Esophagus muscularis mucosa (tissue), 4 donors: ENCODE measurements around the gene CHST5. TPM values are rescaled to one million over a fixed set of nuclear protein-coding genes. Genes with fewer than 3 reads are reported as not detected.

Experiments
- DNase-seq: peaks from one replicate; pipeline ENCODE4 v3.0.0-alpha.2; 2017; ENCODE audit errors: extremely low spot score
- H3K27ac ChIP-seq, 4 donors: fragments of 200-600 bp; sonication (generic); replicated peaks in 1 of 4; 1 replicate in 3 of 4; 2 replicates in 1 of 4; pipeline ENCODE4 v1.5.1; 2016 to 2019; ENCODE audit warnings: mild to moderate bottlenecking in 1 of 4
- H3K27me3 ChIP-seq, 4 donors: fragments of 200-600 bp; sonication (generic); one replicate each; pipeline versions ENCODE4 v1.5.1 to v1.6.0; 2016 to 2019
- H3K36me3 ChIP-seq, 4 donors: fragments of 200-600 bp; sonication (generic); one replicate each; pipeline ENCODE4 v1.5.1; 2016 to 2019
- H3K4me1 ChIP-seq, 4 donors: fragments of 200-600 bp; sonication (generic); one replicate each; pipeline ENCODE4 v1.5.1; 2016 to 2019
- H3K4me3 ChIP-seq, 4 donors: fragments of 200-600 bp; sonication (generic); 1 replicate in 2 of 4; 2 replicates in 2 of 4; pipeline ENCODE4 v1.5.1; 2016 to 2019; ENCODE audit warnings: mild to moderate bottlenecking in 4 of 4, moderate library complexity in 1 of 4
- H3K9me3 ChIP-seq, 4 donors: fragments of 200-600 bp; sonication (generic); 1 replicate in 3 of 4; 2 replicates in 1 of 4; pipeline ENCODE4 v1.5.1; 2016 to 2019
- CTCF ChIP-seq, 3 experiments: fragments of 200-600 bp in 2 of 3; fragments of 450-650 bp in 1 of 3; sonication (generic) in 2 of 3; IDR thresholded peaks; one replicate each; pipeline ENCODE4 v1.5.1; 2017 to 2019; ENCODE audit warnings: antibody characterized with exemption in 3 of 3, mild to moderate bottlenecking in 2 of 3, moderate library complexity in 1 of 3
- EP300 ChIP-seq: sonication (generic); formaldehyde crosslinking; IDR thresholded peaks from one replicate; pipeline ENCODE4 v1.6.1; 2017; ENCODE audit warnings: antibody characterized with exemption
- POLR2A ChIP-seq: fragments of 450-650 bp; IDR thresholded peaks from one replicate; pipeline ENCODE4 v1.6.1; 2017; ENCODE audit warnings: antibody characterized with exemption, moderate library complexity, mild to moderate bottlenecking, low read depth
- POLR2AphosphoS5 ChIP-seq, 2 donors: sonication (generic); formaldehyde crosslinking; IDR thresholded peaks; one replicate each; pipeline ENCODE4 v1.6.1; 2017; ENCODE audit warnings: antibody characterized with exemption in 2 of 2
- WGBS: methylation state at CpG from one replicate; pipeline ENCODE4 v1.1.5; 2018; 5-methylcytosine and 5-hydroxymethylcytosine counted together
- intact Hi-C: fragments of 100-400 bp; cut with DNase I; formaldehyde crosslinking; loops from one replicate; pipeline ENCODE4 v1.15.1; 2023
- total RNA-seq, 4 donors: library from RNA; depleted of rRNA; stranded (reverse); fragments of >200 nt; gene quantifications; one replicate each; pipeline versions ENCODE4 v1.1.0 to v1.2.1, GENCODE V29; 2016

Gene CHST5
- total RNA-seq, 4 donors from 2014 or later = not detected

GRCh38 chr16:75559564-75560372 is 23.9 kb upstream of the CHST5 start:
- H3K9me3 ChIP-seq = no peaks in the 10 kb centered on the region
- intact Hi-C loops = loop anchor here (10.0 kb wide), 1 partner anchor 85 kb away; the partner anchor contains the start of genes KARS1 and TERF2IP
- TF ChIP-seq CTCF (IDR thresholded peaks at IDR 0.05) (no peak), POLR2AphosphoS5 (IDR thresholded peaks at IDR 0.05) (no peak), EP300 (no peak), POLR2A (no peak)
- H3K27me3 ChIP-seq = no peaks in the 10 kb centered on the region
- 64% methylated on average over 10 of the region's 10 CpGs for whole genome bisulfite sequencing
- no peak overlapping the region for H3K4me3 ChIP-seq
- H3K4me1 ChIP-seq = peaks cover 8 to 18% (median 15%) of the 10 kb centered on the region in 4 donors
- no peak overlapping the region for H3K27ac ChIP-seq
- no peak for DNase-seq
- H3K36me3 ChIP-seq = no peaks in the 10 kb centered on the region

- no peaks in the 10 kb centered on the region for H3K9me3 ChIP-seq
- WGBS = 82% methylated on average over 2 of the region's 2 CpGs
- no peak overlapping the region for H3K27ac ChIP-seq
- H3K36me3 ChIP-seq = no peaks in the 10 kb centered on the region
- peaks cover 8 to 25% (median 19%) of the 10 kb centered on the region in 4 donors for H3K4me1 ChIP-seq
- no peak for DNase-seq
- TF ChIP-seq EP300 (no peak), POLR2A (no peak), POLR2AphosphoS5 (IDR thresholded peaks at IDR 0.05) (no peak), CTCF (IDR thresholded peaks at IDR 0.05) (no peak)
- no peak overlapping the region for H3K4me3 ChIP-seq
- intact Hi-C loops = loop anchor here (10.0 kb wide), 1 partner anchor 86 kb away; the partner anchor contains the start of genes KARS1 and TERF2IP
- no peaks in the 10 kb centered on the region for H3K27me3 ChIP-seq
These were observed 23.0 kb upstream of the CHST5 start for GRCh38 chr16:75558846-75559401.

GRCh38 chr16:75556431-75556950 is 20.6 kb upstream of the CHST5 start:
- intact Hi-C loops = loop anchor here (10.0 kb wide), 1 partner anchor 88 kb away; the partner anchor contains the start of genes KARS1 and TERF2IP
- Histone ChIP-seq H3K9me3 (no peaks in the 10 kb centered on the region), H3K4me1 (peaks cover 8 to 25% (median 19%) of the 10 kb centered on the region in 4 donors), H3K27ac (peak overlapping the region; percentile 78 to 89 (median 85)), H3K4me3 (peak overlapping the region; percentile 82 to 90 (median 82)), H3K36me3 (no peaks in the 10 kb centered on the region), H3K27me3 (no peaks in the 10 kb centered on the region)
- no peak for DNase-seq
- 38% methylated on average over 16 of the region's 16 CpGs for WGBS
- TF ChIP-seq EP300 (no peak), POLR2AphosphoS5 (IDR thresholded peaks at IDR 0.05) (no peak), POLR2A (peak; percentile 12), CTCF (IDR thresholded peaks at IDR 0.05) (no peak)

- Histone ChIP-seq H3K4me3 (peak within 1 kb of the TSS; percentile 82 to 90 (median 82)), H3K27me3 (no peaks in the 10 kb centered on the region), H3K4me1 (peaks cover 8 to 25% (median 19%) of the 10 kb centered on the region in 4 donors), H3K36me3 (no peaks in the 10 kb centered on the region), H3K27ac (peak within 1 kb of the TSS; percentile 78 to 89 (median 85)), H3K9me3 (no peaks in the 10 kb centered on the region)
- TF ChIP-seq POLR2AphosphoS5 (IDR thresholded peaks at IDR 0.05) (peak; percentile 76 to 86), POLR2A (no peak)
- peak; percentile 99 for DNase-seq
- intact Hi-C loops = loop anchor here (10.0 kb wide), 1 partner anchor 89 kb away; the partner anchor contains the start of genes KARS1 and TERF2IP
- 3% methylated on average over 15 of the region's 75 CpGs for WGBS
These were observed 20.0 kb upstream of the CHST5 start, which contains the start of gene TMEM231 for GRCh38 chr16:75555707-75556430. Gene TMEM231 (minus strand): TSS chr16:75556252. CDS start chr16:75556209, 43 bp downstream.
